ENCODE measurements around the gene LAMA2.

DNA sequence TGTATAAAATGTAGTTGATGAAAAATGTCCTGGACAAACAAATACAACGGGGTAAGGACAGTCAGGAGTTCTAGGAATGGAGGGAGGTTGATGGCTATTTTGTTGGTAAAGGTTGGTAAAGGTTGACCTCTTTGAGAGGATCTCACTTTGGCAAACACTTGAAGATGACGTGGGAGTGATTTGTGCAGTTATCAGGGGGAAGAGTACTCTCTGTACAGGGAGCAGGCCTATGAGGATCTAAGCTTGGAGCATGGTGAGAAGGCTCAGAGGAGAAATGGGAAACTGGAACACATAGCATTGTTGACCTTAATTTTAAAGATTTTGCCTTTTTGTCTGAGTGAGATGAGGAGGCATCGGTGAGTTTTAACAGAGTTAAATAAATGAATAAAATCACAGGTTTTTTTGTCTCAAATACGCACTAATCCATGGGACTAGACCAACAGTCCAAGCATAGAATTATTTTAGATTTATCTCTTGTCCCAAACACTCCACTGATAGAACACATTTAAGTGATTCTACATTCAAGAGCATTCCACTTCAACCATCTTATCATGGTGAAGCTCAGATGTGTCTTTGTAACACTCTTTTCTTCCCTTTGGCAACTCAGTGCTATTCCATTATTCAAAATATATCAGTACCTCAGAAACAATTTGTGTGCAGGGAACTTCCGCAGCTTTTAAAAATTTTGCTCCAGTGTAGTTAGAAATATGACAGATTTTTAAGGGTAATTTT lies 5.7 kb downstream of the LAMA2 start:
- TF ChIP-seq, protein P1, sequence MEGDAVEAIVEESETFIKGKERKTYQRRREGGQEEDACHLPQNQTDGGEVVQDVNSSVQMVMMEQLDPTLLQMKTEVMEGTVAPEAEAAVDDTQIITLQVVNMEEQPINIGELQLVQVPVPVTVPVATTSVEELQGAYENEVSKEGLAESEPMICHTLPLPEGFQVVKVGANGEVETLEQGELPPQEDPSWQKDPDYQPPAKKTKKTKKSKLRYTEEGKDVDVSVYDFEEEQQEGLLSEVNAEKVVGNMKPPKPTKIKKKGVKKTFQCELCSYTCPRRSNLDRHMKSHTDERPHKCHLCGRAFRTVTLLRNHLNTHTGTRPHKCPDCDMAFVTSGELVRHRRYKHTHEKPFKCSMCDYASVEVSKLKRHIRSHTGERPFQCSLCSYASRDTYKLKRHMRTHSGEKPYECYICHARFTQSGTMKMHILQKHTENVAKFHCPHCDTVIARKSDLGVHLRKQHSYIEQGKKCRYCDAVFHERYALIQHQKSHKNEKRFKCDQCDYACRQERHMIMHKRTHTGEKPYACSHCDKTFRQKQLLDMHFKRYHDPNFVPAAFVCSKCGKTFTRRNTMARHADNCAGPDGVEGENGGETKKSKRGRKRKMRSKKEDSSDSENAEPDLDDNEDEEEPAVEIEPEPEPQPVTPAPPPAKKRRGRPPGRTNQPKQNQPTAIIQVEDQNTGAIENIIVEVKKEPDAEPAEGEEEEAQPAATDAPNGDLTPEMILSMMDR (IDR thresholded peaks at IDR 0.05), result no peak
- no peak for TF ChIP-seq POLR2AphosphoS5 (IDR thresholded peaks at IDR 0.05)
- no peak for TF ChIP-seq POLR2A (IDR thresholded peaks at IDR 0.05)
- TF ChIP-seq EP300 (IDR thresholded peaks at IDR 0.05), result no peak

Measured in stomach (tissue), 4 donors.